NCI-H2227 treated with DMSO at 0.1 percent for 48 hours (cell line): ENCODE data around the gene ALS2CL.

Experiments used
- DNase-seq: peaks from one replicate; lab custom pipeline; 2025; lab: John Stamatoyannopoulos, UW

The ALS2CL gene

DNA sequence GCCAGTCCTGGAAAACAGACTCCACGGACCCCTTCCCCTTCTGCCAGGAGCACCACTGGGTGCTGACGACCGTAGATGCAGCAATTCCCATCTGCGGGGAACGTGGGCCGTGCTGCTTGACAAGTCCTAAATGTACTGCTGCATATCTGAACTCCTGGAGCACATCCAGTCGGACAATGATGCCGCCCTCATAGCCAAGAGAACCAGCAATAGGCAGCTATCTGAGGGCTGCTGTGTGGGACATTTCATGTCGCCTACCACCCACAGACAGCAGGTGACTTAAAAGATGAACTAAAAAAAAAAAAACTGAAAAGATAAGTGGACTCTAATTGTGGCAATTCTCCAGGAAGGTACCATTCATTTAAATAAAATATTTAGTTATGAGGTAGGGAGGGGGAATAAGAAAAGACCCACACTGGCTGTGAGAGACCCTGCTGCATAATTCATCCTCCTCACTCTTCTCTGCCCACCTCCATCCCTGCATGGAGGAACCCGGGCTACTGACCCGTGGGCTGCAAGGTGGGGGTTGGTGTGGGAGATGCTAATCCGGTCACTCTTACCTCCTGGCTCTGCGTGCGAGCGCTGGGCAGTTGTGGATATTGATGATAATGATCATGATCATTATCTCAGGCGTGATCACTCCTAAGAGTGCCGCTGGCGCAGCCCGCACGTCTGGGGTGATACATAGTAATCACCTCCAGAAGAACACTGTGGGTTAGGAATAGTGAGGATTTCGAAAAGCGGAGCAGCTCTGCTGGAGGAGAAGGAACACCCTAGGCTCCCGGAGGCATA is 28.3 kb downstream of the ALS2CL start:
- DNase-seq, result no peak

- no peak for DNase-seq
Observed at GRCh38 chr3:46664188-46664970, 29.1 kb downstream of the ALS2CL start.

- peak; percentile 89 for DNase-seq
Observed at GRCh38 chr3:46663591-46664135, 29.8 kb downstream of the ALS2CL start.

DNA sequence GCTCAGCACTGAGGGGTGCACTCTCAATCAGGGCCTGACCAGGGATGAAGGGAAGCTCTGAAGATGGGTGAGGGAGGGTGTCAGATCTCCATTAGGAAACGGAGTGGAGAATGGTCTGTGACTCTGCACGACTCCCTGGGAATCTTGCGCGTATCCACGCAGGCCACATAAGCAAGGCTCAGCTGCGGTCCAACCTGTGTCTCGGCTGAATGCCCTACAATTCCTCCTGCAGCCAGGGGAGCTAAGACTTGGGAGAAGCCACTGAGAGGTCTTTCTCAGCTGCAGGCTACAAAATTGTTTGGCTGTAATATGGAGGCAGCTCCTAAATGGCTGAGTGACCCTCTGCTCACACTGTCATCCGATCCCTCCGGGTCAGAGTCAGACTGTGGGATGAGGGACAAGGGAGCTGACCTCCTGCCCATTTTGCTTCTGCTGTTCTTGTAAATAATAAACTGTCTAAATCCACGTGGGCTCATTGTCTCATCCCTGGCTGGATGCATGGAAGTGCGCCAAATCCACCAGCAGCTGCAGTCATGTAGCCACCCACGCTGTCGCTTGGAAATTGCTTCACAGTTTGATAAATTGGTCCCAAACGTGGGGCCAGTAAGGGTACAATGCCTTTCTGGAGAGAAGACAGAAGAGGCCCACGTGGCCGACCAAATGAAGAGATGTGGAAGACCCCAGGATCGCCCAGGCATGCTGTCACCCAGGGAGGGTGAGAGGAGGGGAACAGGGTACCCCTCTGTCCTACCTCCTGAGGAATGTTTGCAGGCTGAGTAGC is 30.5 kb downstream of the ALS2CL start:
- DNase-seq, result peak; percentile 2

DNA sequence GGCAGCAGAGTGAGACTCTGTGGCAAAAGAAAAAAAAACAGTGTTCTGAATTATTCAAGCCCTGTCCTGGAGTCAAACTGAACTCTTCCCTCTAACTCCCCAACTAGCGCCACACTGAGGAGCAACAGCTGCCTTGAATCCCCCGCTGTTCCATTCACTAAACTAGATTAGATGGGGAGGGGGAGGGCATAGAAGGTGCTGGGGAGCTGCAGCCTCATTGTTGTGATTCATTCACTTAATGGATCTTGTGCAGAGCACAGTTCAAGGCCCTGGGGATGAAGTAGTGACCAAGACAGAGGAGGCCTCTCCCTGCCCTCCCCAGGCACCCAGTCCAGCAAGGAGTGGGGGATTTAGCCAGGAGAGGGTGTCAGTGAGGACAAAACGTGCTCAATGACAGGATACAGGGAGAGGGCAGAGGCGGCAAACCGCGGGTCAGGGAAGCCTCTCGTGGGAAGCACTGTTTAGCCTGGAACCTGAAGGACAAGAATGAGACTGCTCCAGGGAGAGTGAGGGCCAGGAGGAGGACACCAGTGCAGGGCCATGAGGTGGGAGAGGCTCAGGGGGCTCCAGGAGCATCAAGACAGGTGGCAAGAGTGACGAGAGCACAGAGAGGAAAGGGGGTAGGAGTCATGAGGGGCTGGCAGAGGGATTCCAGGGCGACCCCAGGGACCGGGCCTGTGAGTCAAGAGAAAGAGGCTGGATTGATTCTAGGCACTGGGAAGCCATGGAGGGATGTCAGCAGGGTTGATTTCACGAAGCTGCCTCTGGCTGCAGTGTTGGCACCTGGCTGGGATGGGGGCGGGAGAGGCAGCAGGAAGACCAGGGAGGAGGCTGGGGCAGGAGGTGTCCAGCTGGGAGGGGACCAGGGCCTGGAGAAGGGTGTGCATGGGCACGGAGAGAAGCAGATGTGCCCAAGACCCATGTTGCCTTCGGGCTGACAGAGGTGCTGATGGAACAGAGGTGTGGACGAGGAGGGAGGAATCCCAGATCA is 31.4 kb downstream of the ALS2CL start:
- DNase-seq, result no peak

DNA sequence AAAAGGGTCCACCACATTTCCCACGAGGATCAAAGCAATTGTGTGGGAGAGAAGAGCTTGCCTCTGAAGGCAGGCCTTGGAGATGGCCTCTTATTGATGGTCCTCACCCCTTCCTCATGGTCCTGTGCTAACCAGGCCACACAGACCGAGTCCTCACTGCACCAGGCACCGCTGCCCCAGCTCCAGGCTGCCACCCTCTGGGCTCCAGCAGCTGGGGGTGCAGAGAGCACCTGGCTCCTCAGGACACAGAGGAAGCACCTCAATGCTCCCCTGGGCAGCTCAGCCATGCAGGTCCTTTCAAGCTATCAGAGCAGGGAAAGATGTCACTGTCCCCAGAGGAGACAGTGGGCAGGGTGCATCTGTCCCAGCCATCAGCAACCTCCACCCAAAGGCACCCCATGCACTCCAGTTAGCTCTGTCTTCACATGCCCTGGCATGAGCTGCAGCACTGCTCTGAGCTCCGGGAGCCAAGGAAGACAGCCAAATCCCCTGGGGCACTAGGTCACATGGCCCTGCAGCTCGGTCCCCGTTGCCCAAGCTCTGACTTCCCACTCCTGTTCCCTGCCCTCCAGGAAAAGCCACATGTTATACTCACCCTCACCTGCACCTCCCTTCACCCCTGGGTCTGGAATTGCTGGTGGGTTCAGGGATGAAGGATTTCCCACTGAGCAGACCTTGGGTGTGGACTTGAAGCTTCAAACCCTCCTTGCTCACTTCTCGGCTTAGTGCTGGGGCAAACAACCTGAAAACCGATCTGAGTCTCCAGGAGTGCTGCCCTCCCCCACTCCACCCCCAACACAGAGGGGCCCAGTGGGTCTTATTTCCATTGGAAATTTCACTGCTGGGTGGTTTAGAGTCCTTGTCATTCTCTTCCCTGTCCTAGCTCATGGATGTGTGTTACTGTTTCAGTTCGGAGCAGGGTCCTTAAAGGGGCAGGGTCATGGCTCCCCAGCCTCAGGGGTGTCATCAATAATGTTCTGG is 32.6 kb downstream of the ALS2CL start:
- no peak for DNase-seq

GRCh38 chr3:46660003-46660402 is 33.5 kb downstream of the ALS2CL start:
- no peak for DNase-seq

DNA sequence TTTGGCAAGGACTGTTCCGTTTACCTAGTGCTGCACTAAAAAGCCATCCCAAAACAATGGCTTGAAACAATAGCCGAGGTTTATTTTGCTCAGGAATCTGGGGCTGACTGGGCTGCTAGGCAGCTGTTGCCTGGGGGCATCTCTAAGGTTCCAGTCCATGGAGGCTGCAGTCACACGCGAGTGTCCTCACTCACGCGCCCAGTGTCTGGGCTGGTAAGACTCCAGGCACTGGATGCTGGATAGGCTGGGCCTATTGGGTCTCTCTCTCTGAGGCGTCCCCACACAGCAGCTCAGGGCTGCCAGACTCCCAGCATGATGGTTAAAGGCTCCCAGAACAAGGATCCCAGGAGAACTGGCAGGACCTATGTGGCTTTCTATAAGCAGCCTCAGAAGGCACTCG is 34.2 kb downstream of the ALS2CL start:
- DNase-seq, result no peak

GRCh38 chr3:46656778-46657556 is 36.5 kb downstream of the ALS2CL start:
- no peak for DNase-seq

DNA sequence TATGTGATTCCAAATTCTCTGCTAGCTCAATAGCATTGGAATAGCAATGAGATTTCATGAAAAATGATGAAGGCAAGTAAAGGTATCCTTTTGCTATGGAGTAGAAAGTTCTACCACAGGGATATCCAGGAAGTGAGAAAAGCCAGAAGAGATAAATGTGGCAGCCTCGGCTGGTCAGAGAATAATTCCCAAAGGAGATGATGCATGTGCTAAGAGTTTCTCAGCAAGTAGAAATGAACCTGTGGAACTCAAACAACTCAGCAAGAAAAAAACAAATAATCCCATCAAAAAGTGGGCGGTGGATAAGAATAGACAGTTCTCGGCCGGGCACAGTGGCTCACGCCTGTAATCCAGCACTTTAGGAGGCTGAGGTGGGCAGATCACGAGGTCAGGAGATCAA is 38.2 kb downstream of the ALS2CL start:
- no peak for DNase-seq

- DNase-seq, result no peak
Observed at GRCh38 chr3:46651084-46651483, 42.4 kb downstream of the ALS2CL start.

- DNase-seq, result no peak
Observed at GRCh38 chr3:46649436-46649835, 44.0 kb downstream of the ALS2CL start.

GRCh38 chr3:46648096-46648495 is 45.4 kb downstream of the ALS2CL start:
- DNase-seq, result no peak

DNA sequence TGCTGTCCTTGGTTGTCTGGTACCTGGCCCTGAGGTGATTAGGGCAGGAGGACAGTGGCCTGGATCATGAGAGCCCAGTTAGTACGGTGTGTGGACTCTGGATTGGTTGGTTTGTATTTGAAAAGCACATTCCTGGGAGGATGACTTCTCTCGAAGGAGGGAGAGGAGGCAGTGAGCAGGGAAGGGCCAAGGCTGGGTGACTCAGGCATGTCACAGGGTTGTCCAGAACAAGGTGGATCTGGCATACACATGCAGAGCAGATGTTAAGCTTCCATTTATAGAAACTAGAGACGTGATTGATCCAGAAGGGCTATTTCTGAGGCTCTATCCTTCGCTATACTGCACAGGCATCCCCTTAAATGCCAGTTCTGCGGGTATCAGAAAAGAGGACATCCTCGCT is 46.8 kb downstream of the ALS2CL start:
- DNase-seq, result no peak

GRCh38 chr3:46643701-46644100 is 49.8 kb downstream of the ALS2CL start:
- DNase-seq, result no peak

- DNase-seq, result no peak
Observed at GRCh38 chr3:46642971-46643370, 50.5 kb downstream of the ALS2CL start.

- no peak for DNase-seq
Observed at GRCh38 chr3:46640927-46641326, 52.6 kb downstream of the ALS2CL start.

DNA sequence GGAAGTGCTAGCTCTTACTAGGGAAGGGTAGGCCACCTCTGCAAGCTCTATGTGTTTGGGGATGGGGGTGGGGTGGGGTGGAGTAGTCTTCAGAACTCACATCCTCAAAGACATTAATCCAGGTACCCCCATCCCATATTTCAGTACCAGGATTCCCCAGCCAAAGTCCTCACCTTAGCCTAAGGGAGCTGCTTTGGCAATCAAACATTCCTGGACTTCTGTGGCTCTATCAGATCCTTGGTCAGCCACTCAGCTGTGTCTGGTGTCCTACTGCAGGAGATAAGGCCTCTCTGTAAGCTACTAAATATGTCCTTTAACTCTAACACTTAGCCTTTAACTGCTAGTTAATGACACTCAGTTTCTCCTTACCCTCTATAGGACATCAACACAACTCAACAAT is 54.3 kb downstream of the ALS2CL start:
- DNase-seq, result no peak

DNA sequence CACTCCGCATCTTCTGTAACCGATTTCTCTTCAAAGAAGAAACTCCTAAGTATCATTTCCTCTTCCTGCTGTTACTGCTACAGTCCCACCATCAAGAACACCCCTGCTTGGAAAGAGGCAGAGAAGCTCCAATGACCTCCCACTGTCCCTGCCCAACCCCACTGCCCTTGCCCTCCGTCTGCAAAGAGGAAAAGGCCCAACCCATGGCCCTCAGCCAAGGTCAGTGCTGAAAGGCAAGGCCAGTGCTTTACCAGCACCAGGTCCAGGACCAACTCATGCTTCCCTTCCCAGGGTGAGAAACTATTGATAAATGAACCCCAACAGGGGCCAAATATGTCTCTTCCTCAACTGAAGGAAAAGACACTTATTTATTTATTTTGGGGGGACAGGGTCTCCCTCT is 58.6 kb downstream of the ALS2CL start:
- DNase-seq, result no peak
